ENCODE results near the gene ATP6AP1. TPM values are rescaled to one million over a fixed set of nuclear protein-coding genes. Genes with fewer than 3 reads are reported as not detected.

ATP6AP1 gene
- total RNA-seq, 4 donors from 2014 or later: 33.6 to 94.5 (median 43.9) TPM

- TF ChIP-seq CTCF (IDR thresholded peaks at IDR 0.05; ENCODE audit: low read depth): no peak
These were observed 29.6 kb upstream of the ATP6AP1 start for GRCh38 chrX:154398668-154399526.

DNA sequence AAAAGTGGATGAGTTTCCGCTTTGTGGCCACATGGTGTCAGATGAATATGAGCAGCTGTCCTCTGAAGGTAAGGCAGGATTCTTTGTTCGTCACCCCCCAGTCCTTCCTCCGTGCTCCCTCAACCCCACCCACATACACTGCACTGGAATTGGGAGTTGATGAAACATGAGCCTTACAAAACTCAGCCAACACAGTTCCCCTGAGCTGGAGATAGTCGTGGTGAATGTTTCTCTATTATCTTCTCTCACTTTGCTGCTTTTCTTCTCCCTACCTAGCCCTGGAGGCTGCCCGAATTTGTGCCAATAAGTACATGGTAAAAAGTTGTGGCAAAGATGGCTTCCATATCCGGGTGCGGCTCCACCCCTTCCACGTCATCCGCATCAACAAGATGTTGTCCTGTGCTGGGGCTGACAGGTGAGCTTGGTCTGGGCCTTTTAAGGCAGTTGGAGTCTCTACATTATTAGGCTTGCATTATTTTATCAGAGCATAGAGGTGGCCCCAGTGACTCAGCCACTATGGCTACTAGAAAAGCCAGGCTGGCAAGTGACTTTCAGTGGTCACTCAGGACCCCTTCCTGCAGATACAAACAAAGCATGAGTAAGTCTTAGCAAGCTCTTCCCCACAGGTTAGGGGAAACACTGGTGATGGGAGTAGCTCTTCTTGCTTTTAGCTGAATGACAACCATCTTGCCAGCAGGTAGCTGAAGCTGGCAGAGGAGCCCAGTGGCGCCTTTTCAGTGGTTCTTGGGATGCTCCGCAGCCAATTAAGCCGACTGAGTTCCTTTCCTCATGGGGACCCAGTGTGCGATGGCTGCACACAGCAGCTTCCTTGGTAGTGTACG, 28.7 kb upstream of the ATP6AP1 start:
- TF ChIP-seq CTCF (IDR thresholded peaks at IDR 0.05; ENCODE audit: low read depth): no peak

DNA sequence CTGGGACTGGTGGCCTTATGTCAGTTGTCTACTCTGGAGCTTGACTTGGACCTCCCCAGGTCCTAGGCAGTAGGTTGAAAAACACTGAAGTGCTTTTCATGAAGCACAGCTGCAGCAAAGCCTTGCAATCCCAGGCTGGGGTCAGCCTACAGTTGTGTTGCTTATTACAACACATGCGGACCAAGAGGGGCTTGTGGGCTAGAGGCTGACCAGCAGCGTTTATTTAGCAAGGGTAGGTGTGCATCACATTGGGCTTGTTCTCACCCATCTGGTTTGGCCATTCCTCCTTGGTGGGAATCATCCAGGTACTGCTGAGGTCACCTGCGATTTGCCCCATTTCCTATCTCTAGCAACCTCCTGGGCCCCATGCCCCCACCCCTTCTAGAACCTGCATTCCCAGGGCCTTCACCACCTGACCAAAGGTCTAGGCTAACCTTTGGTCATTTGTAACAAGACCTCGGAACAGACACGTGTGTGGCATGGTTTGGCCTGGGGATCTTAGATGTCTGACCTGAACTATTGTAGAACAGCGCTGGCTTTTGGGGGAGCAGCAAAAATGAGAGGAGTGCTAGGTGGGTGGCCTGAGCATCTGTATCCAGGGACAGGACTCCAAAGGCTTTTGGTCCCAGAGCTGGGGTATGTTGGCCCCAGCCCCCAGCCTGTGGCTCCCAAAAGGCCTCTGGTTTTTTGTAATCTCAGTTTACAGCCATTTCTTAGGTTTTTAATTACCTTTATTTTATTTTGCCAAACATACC, 27.3 kb upstream of the ATP6AP1 start:
- TF ChIP-seq CTCF (IDR thresholded peaks at IDR 0.05; ENCODE audit: low read depth): no peak

DNA sequence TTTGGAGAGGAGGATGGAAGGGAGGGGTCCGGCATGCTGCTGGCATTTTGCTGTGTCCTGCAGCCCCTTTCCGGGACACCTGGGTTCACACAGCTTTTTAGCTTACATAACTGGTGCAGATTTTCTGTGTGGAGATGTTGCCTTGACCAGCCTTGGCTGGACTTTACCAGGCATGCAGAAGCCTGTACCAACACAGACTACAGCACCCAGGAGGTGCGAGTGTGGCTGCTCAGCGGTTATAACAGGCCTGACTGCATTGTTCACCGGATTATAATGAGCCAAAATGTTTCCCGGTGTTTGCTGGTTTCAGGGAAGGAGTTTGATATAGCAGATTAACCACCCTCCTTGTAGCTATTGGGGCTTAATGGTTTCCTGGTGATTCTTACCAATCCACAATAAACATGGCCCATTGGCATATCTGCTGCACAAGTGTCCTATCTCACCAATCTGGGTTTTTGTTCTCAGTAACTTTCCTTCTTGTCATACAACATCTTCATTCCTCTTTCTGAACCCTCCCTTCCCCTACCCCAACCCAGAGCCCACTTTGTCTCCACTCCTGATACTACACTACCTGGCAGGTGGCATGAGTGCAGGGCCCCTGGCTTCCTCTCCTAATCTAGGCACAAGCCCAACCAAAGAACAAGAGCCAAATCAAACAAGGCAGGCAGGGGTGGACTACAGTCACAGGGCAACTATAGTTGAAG, 26.4 kb upstream of the ATP6AP1 start:
- TF ChIP-seq CTCF (IDR thresholded peaks at IDR 0.05; ENCODE audit: low read depth): no peak

GRCh38 chrX:154402622-154403127, 25.8 kb upstream of the ATP6AP1 start:
- TF ChIP-seq CTCF (IDR thresholded peaks at IDR 0.05; ENCODE audit: low read depth): no peak

- TF ChIP-seq CTCF (IDR thresholded peaks at IDR 0.05; ENCODE audit: low read depth): no peak
These were observed 25.3 kb upstream of the ATP6AP1 start for GRCh38 chrX:154403192-154403591.
